Astrocyte (in vitro differentiated cells and primary cell): ENCODE results near the gene METTL21C. TPM values are rescaled to one million over a fixed set of nuclear protein-coding genes. Genes with fewer than 3 reads are reported as not detected.

Experiments
- DNase-seq: peaks from one replicate; pipeline ENCODE4 v3.0.0-alpha.2; 2010; ENCODE audit warnings: low read depth
- FAIRE-seq: peaks from 2 replicates; lab custom pipeline; 2011; peaks lifted over from hg19 to GRCh38; lab: Jason Lieb, UNC
- H2AFZ ChIP-seq: 2 replicates; pipeline ENCODE4 v1.6.0; 2012; ENCODE audit warnings: low read depth, low read length, inconsistent platforms
- H3K27ac ChIP-seq: 2 replicates; pipeline ENCODE4 v1.5.1; 2011; ENCODE audit warnings: low read depth, low read length, inconsistent platforms
- H3K27me3 ChIP-seq: 2 replicates; pipeline ENCODE4 v1.6.0; 2011; ENCODE audit warnings: low read length, inconsistent platforms; ENCODE audit not compliant: insufficient read depth
- H3K36me3 ChIP-seq: 2 replicates; pipeline ENCODE4 v1.5.1; 2011; ENCODE audit warnings: low read length, inconsistent platforms; ENCODE audit not compliant: insufficient read depth
- H3K4me1 ChIP-seq: 2 replicates; pipeline ENCODE4 v1.5.1; 2011; ENCODE audit warnings: low read length, inconsistent platforms; ENCODE audit not compliant: insufficient read depth
- H3K4me2 ChIP-seq: 2 replicates; pipeline ENCODE4 v1.6.0; 2012; ENCODE audit warnings: low read length, inconsistent platforms
- H3K4me3 ChIP-seq: 2 replicates; pipeline ENCODE4 v1.5.1; 2011; ENCODE audit warnings: low read depth, mild to moderate bottlenecking, low read length, inconsistent platforms; ENCODE audit not compliant: insufficient read depth
- H3K79me2 ChIP-seq: 2 replicates; pipeline ENCODE4 v1.6.0; 2012; ENCODE audit warnings: mild to moderate bottlenecking, low read length, inconsistent platforms; ENCODE audit not compliant: insufficient read depth
- H3K9ac ChIP-seq: 2 replicates; pipeline ENCODE4 v1.6.0; 2012; ENCODE audit warnings: mild to moderate bottlenecking, low read length, inconsistent platforms
- H3K9me3 ChIP-seq: 2 replicates; pipeline ENCODE4 v1.5.1; 2012; ENCODE audit warnings: low read depth, mild to moderate bottlenecking, low read length, inconsistent platforms; ENCODE audit not compliant: insufficient read depth
- H4K20me1 ChIP-seq: 2 replicates; pipeline ENCODE4 v1.6.0; 2012; ENCODE audit warnings: low read length, inconsistent platforms; ENCODE audit not compliant: insufficient read depth
- H3K27ac Mint-ChIP-seq: one replicate; pipeline ENCODE4 v1.8.0; 2021; ENCODE audit warnings: mild to moderate bottlenecking, mixed read lengths; ENCODE audit not compliant: unreplicated experiment
- H3K27me3 Mint-ChIP-seq: one replicate; pipeline ENCODE4 v1.8.0; 2021; ENCODE audit warnings: low read depth, mixed read lengths; ENCODE audit not compliant: unreplicated experiment
- H3K36me3 Mint-ChIP-seq: one replicate; pipeline ENCODE4 v1.8.0; 2021; ENCODE audit warnings: low read depth, mixed read lengths; ENCODE audit not compliant: unreplicated experiment
- H3K4me1 Mint-ChIP-seq: one replicate; pipeline ENCODE4 v1.8.0; 2021; ENCODE audit warnings: low read depth, mixed read lengths; ENCODE audit not compliant: unreplicated experiment
- H3K4me3 Mint-ChIP-seq: one replicate; pipeline ENCODE4 v1.8.0; 2021; ENCODE audit warnings: mild to moderate bottlenecking, moderate library complexity, mixed read lengths; ENCODE audit not compliant: unreplicated experiment
- H3K9me3 Mint-ChIP-seq: one replicate; pipeline ENCODE4 v1.8.0; 2021; ENCODE audit warnings: mild to moderate bottlenecking, mixed read lengths; ENCODE audit not compliant: unreplicated experiment
- EZH2 ChIP-seq: IDR thresholded peaks from 2 replicates; pipeline ENCODE4 v1.6.1; 2012; ENCODE audit warnings: mild to moderate bottlenecking, low read length, inconsistent platforms; ENCODE audit not compliant: insufficient read depth
- total RNA-seq: library from RNA; stranded (reverse); gene quantifications from 2 replicates; pipeline ENCODE4 v1.2.1, GENCODE V29; 2021
- TF ChIP-seq, protein P1 (sequence below): IDR thresholded peaks from 2 replicates; pipeline ENCODE4 v1.5.1; 2011; ENCODE audit warnings: low read depth, mild to moderate bottlenecking, inconsistent platforms, low read length, moderate library complexity; ENCODE audit not compliant: insufficient read depth

The METTL21C gene
- total RNA-seq, 1 donor from 2014 or later, result not detected

DNA sequence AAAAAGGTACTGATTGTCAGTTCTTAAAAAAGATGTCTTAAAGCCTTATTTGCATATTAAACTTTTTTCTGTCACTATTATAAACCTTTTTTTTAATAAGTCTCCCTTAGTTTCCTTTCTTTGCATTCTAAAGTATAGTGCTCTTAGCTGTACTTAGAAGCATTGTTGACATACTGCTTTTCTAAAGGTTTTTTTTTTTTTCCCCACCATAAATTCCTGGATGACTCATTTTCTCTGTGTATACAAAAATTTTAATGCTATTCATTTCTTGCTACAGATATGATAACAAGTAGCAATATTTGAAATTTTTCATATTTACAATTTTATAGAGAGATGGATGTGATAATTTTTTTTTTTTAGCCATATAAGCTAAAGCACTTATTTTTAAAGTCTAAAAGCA lies 43.5 kb downstream of the METTL21C start:
- H4K20me1 ChIP-seq, result no peaks in the 10 kb centered on the region
- H3K79me2 ChIP-seq, result no peaks in the 10 kb centered on the region
- H3K4me3 ChIP-seq, result no peak overlapping the region
- H3K4me1 ChIP-seq, result peaks cover 4% of the 10 kb centered on the region
- TF ChIP-seq, protein P1, sequence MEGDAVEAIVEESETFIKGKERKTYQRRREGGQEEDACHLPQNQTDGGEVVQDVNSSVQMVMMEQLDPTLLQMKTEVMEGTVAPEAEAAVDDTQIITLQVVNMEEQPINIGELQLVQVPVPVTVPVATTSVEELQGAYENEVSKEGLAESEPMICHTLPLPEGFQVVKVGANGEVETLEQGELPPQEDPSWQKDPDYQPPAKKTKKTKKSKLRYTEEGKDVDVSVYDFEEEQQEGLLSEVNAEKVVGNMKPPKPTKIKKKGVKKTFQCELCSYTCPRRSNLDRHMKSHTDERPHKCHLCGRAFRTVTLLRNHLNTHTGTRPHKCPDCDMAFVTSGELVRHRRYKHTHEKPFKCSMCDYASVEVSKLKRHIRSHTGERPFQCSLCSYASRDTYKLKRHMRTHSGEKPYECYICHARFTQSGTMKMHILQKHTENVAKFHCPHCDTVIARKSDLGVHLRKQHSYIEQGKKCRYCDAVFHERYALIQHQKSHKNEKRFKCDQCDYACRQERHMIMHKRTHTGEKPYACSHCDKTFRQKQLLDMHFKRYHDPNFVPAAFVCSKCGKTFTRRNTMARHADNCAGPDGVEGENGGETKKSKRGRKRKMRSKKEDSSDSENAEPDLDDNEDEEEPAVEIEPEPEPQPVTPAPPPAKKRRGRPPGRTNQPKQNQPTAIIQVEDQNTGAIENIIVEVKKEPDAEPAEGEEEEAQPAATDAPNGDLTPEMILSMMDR, result no peak
- FAIRE-seq, result no peak
- H3K27me3 ChIP-seq, result no peaks in the 10 kb centered on the region
- Mint-ChIP-seq H3K4me1 (peaks cover 11% of the 10 kb centered on the region), H3K4me3 (no peak overlapping the region), H3K27me3 (no peaks in the 10 kb centered on the region), H3K9me3 (no peaks in the 10 kb centered on the region), H3K36me3 (peaks cover 2% of the 10 kb centered on the region), H3K27ac (no peak overlapping the region)
- DNase-seq, result peak; percentile 18
- H3K36me3 ChIP-seq, result peaks cover 25% of the 10 kb centered on the region
- no peak overlapping the region for H3K4me2 ChIP-seq
- no peak overlapping the region for H3K27ac ChIP-seq
- no peak overlapping the region for H2AFZ ChIP-seq
- no peak overlapping the region for H3K9ac ChIP-seq
- H3K9me3 ChIP-seq, result no peaks in the 10 kb centered on the region

DNA sequence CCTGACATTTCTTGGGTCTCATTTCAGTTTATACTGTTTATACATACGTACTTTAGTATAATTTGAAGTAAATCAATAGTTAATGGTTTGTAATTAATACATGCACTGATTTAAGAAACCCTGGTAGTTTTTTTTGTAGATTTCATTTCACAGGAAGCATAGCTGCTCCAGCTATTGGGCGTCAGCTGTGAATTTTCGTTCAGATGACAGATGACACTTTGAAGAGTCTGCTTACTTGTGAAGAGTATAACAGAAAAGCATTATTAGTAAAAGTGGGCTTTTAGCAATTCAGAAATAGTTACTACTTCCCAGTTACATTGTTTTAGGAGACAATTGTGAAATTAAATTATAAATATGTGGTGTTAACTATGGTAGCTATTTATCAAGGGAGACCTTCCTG lies 44.4 kb downstream of the METTL21C start:
- Histone ChIP-seq H3K9ac (no peak overlapping the region), H3K36me3 (peaks cover 24% of the 10 kb centered on the region), H3K9me3 (no peaks in the 10 kb centered on the region), H3K79me2 (no peaks in the 10 kb centered on the region), H3K4me2 (no peak overlapping the region), H3K4me3 (no peak overlapping the region), H4K20me1 (no peaks in the 10 kb centered on the region), H3K27me3 (no peaks in the 10 kb centered on the region), H3K27ac (no peak overlapping the region), H3K4me1 (peaks cover 4% of the 10 kb centered on the region), H2AFZ (no peak overlapping the region)
- Mint-ChIP-seq H3K9me3 (no peaks in the 10 kb centered on the region), H3K27ac (no peak overlapping the region), H3K36me3 (peaks cover 2% of the 10 kb centered on the region), H3K4me3 (no peak overlapping the region), H3K4me1 (peaks cover 11% of the 10 kb centered on the region), H3K27me3 (no peaks in the 10 kb centered on the region)
- DNase-seq (no peak), FAIRE-seq (no peak)
- no peak for TF ChIP-seq EZH2
- TF ChIP-seq, protein P1, result no peak

DNA sequence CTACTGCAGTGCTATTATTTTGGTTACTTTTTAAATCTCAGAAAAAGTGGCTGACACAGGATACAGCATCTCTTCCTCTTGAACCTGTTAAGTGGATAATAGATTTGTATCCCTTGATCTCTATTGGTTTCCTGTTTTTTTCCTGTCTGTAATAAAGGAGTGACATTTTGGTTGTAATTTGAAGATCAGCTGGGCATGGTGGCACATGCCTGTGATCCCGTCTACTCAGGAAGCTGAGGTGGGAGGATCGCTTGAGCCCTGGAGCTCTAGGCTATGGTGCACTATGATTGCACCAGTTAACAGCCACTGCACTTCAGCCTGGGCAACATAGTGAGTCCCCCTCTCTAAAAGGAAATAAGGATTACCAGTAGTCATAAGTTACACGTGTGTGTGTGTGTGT lies 46.8 kb downstream of the METTL21C start:
- Histone ChIP-seq H3K9ac (no peak overlapping the region), H3K36me3 (peaks cover 24% of the 10 kb centered on the region), H3K4me1 (peaks cover 4% of the 10 kb centered on the region), H3K27me3 (no peaks in the 10 kb centered on the region), H3K4me2 (no peak overlapping the region), H3K79me2 (no peaks in the 10 kb centered on the region), H2AFZ (no peak overlapping the region), H3K27ac (no peak overlapping the region), H3K9me3 (no peaks in the 10 kb centered on the region), H3K4me3 (no peak overlapping the region), H4K20me1 (no peaks in the 10 kb centered on the region)
- DNase-seq, result no peak
- no peak for FAIRE-seq
- TF ChIP-seq EZH2, result no peak
- TF ChIP-seq, protein P1, result no peak
- Mint-ChIP-seq H3K4me1 (peaks cover 17% of the 10 kb centered on the region), H3K9me3 (no peaks in the 10 kb centered on the region), H3K27me3 (no peaks in the 10 kb centered on the region), H3K27ac (no peak overlapping the region), H3K4me3 (no peak overlapping the region), H3K36me3 (peaks cover 2% of the 10 kb centered on the region)
